A673 (cell line): ENCODE results near the gene NQO2. TPM values are rescaled to one million over a fixed set of nuclear protein-coding genes. Genes with fewer than 3 reads are reported as not detected.

Experiments used
- BruUV-seq: library from RNA; stranded (reverse); fragments of 400-500 nt; replicated peaks from 2 replicates; lab custom pipeline; 2021; lab: Mats Ljungman, UMichigan
- CTCF ChIA-PET: fragments of 300-600 bp; sonication (Branson Sonifier 250); formaldehyde crosslinking; loops from one replicate; lab custom pipeline; 2022; ENCODE audit warnings: antibody characterized with exemption; lab: Charles Lee
- POLR2A ChIA-PET: fragments of 300-600 bp; sonication (Branson Sonifier 250); formaldehyde crosslinking; loops from one replicate; lab custom pipeline; 2022; ENCODE audit warnings: antibody characterized with exemption; ENCODE audit not compliant: low non-redundant PET; lab: Charles Lee
- DNase-seq: peaks from one replicate; pipeline ENCODE4 v3.0.0-alpha.2; 2015; ENCODE audit warnings: low spot score
- H3K27ac ChIP-seq: fragments of 200-600 bp; sonication (generic); 2 replicates; pipeline ENCODE4 v1.5.1; 2016; ENCODE audit warnings: mixed run types, low read depth, mild to moderate bottlenecking, mixed read lengths, antibody characterized with exemption, low read length; ENCODE audit not compliant: poor library complexity, severe bottlenecking
- H3K27me3 ChIP-seq: fragments of 200-600 bp; sonication (generic); replicated peaks from 2 replicates; pipeline ENCODE4 v1.6.1; 2017; ENCODE audit warnings: mixed run types, low read depth, mild to moderate bottlenecking, mixed read lengths, antibody characterized with exemption, low read length; ENCODE audit not compliant: insufficient read depth, poor library complexity
- H3K36me3 ChIP-seq: fragments of 200-600 bp; sonication (generic); 2 replicates; pipeline ENCODE4 v1.6.1; 2016; ENCODE audit warnings: mixed run types, mild to moderate bottlenecking, mixed read lengths, antibody characterized with exemption, low read length; ENCODE audit not compliant: insufficient read depth, poor library complexity, severe bottlenecking
- H3K4me1 ChIP-seq: fragments of 200-600 bp; sonication (generic); 2 replicates; pipeline ENCODE4 v1.6.1; 2017; ENCODE audit warnings: mixed run types, mild to moderate bottlenecking, mixed read lengths, antibody characterized with exemption, low read length; ENCODE audit not compliant: insufficient read depth, poor library complexity, severe bottlenecking
- H3K4me3 ChIP-seq: fragments of 200-600 bp; sonication (generic); 2 replicates; pipeline ENCODE4 v1.5.1; 2016; ENCODE audit warnings: low read depth, mixed run types, mild to moderate bottlenecking, mixed read lengths, low read length; ENCODE audit not compliant: poor library complexity, severe bottlenecking
- H3K9me3 ChIP-seq: fragments of 200-600 bp; sonication (generic); 2 replicates; pipeline ENCODE4 v1.6.1; 2016; ENCODE audit warnings: mixed run types, low read depth, mild to moderate bottlenecking, mixed read lengths, antibody characterized with exemption, low read length; ENCODE audit not compliant: poor library complexity, severe bottlenecking
- CTCF ChIP-seq: fragments of 300-800, 200-600 bp; sonication (generic); conservative IDR thresholded peaks from 2 replicates; pipeline ENCODE4 v1.5.1; 2017; ENCODE audit warnings: low read depth, mild to moderate bottlenecking, antibody characterized with exemption, low read length, moderate library complexity, mixed read lengths
- EZH2 ChIP-seq: fragments of 200-600 bp; sonication (generic); IDR thresholded peaks from 2 replicates; pipeline ENCODE4 v1.6.1; 2017; ENCODE audit warnings: borderline replicate concordance, low read depth, mild to moderate bottlenecking, mixed read lengths, antibody characterized with exemption, low read length; ENCODE audit not compliant: poor library complexity, severe bottlenecking
- intact Hi-C: fragments of 100-400 bp; cut with micrococcal nuclease; formaldehyde crosslinking; loops from one replicate; pipeline ENCODE4 v1.10.0; 2022; ENCODE audit not compliant: unreplicated experiment
- total RNA-seq: library from RNA; stranded (reverse); gene quantifications from 2 replicates; pipeline ENCODE4 v1.2.3, GENCODE V29; 2021

The NQO2 gene
- total RNA-seq, 1 experiment from 2014 or later: 97.3 TPM

DNA sequence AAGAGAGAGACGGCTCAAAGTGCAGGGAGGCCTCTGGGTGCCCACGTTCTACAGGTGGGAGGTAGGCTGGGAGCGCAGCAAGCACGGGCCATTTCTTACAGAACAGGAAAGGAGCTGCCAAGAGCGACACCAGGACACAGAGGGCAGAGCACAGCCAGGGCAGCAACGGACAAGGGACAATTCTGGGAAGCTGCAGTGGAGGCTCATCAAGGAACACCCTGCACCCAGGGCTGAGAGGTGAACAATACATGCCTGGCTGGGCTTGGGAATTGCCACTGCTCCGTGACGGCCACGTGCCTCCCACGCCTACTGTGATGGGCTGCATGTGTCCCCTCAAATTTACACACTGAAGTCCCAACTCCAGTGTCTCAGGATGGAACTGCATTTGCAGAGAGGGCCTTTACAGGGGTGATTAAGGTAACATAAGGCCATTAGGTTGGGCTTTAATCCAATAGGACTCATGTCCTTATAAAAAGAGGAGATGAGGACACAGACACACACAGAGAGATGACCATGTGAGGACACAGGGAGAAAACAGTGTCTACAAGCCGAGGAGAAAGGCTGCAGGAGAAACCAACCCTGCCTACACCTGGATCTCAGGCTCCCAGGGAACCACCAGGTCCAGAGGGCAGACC lies 41.9 kb upstream of the NQO2 start:
- Histone ChIP-seq H3K9me3 (no peaks in the 10 kb centered on the region), H3K27ac (no peak overlapping the region), H3K4me1 (peaks cover 3% of the 10 kb centered on the region), H3K4me3 (no peak overlapping the region), H3K36me3 (no peaks in the 10 kb centered on the region), H3K27me3 (no peaks in the 10 kb centered on the region)
- CTCF ChIA-PET: interaction anchor here (0.6 kb wide), 1 partner anchor 125 kb away, joined by 4 read pairs; no protein-coding TSS in a partner anchor
- TF ChIP-seq EZH2 (no peak), CTCF (no peak)
- intact Hi-C loops: no loop called here
- DNase-seq: no peak
- POLR2A ChIA-PET: interaction anchor here (0.6 kb wide), 1 partner anchor 87 kb away, joined by 3 read pairs; no protein-coding TSS in a partner anchor
- BruUV-seq: no TSS peak

DNA sequence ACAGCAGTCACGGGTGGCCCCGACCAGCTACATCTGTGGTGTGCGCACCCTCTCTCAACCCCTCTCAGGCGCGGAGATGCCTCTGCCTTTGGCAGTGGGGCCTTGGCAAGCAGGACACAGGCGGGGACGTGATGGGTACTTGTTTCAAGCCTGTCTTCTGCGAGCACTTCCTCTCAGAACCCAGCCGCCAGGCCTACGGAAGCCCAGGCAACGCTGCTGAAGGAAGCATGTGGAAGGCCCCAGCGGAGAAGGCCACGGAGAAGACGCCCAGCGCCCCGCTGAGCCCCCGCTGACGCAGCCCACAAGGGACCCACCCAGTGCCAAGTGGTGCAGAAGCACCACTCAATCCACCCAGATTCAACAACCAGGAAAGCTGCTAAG lies 41.4 kb upstream of the NQO2 start:
- Histone ChIP-seq H3K27ac (no peak overlapping the region), H3K4me3 (no peak overlapping the region), H3K9me3 (no peaks in the 10 kb centered on the region), H3K4me1 (no peaks in the 10 kb centered on the region), H3K36me3 (no peaks in the 10 kb centered on the region), H3K27me3 (no peaks in the 10 kb centered on the region)
- TF ChIP-seq EZH2: no peak
- no peak for TF ChIP-seq CTCF
- intact Hi-C loops: no loop called here
- DNase-seq: no peak
- BruUV-seq: no TSS peak
- CTCF ChIA-PET: interaction anchor here (0.6 kb wide), 1 partner anchor 207 kb away, joined by 4 read pairs; no protein-coding TSS in a partner anchor
- POLR2A ChIA-PET: interaction anchor here (0.6 kb wide), 1 partner anchor 87 kb away, joined by 3 read pairs; no protein-coding TSS in a partner anchor

GRCh38 chr6:2958776-2959175 lies 40.9 kb upstream of the NQO2 start:
- ChIA-PET CTCF (interaction anchor here (0.6 kb wide), 1 partner anchor 207 kb away, joined by 4 read pairs; no protein-coding TSS in a partner anchor), POLR2A (interaction anchor here (0.6 kb wide), 1 partner anchor 88 kb away, joined by 3 read pairs; no protein-coding TSS in a partner anchor)
- no peak for TF ChIP-seq EZH2
- TF ChIP-seq CTCF: no peak
- Histone ChIP-seq H3K27ac (no peak overlapping the region), H3K4me3 (no peak overlapping the region), H3K9me3 (no peaks in the 10 kb centered on the region), H3K4me1 (no peaks in the 10 kb centered on the region), H3K36me3 (no peaks in the 10 kb centered on the region), H3K27me3 (no peaks in the 10 kb centered on the region)
- intact Hi-C loops: no loop called here
- DNase-seq: no peak
- no TSS peak for BruUV-seq
